K562 (cell line): ENCODE results near the gene AAK1. TPM values are rescaled to one million over a fixed set of nuclear protein-coding genes. Genes with fewer than 3 reads are reported as not detected.
A peak's percentile ranks its signal among the peaks of the same experiment; 100 is the strongest.

Experiments
- ATAC-seq: fragments of 200-7000 bp; cut with Tn5 transposase; 3 replicates; pipeline ENCODE4 v1.9.1; 2020; ENCODE audit warnings: moderate library complexity
- BruUV-seq: library from RNA; stranded (reverse); fragments of 400-500 nt; replicated peaks from 2 replicates; lab custom pipeline; 2021; lab: Mats Ljungman, UMichigan
- CTCF ChIA-PET: fragments of 300-600 bp; formaldehyde crosslinking; extraction: SDS; loops from one replicate; lab custom pipeline; 2021; ENCODE audit warnings: low intra/inter-chr PET ratio; lab: Yijun Ruan, JAX
- POLR2A ChIA-PET: fragments of 300-600, 350-650 bp; sonication (Branson Sonifier 250); formaldehyde crosslinking; extraction: SDS; loops from one replicate; lab custom pipeline; 2021; ENCODE audit warnings: antibody characterized with exemption, inconsistent platforms; lab: Yijun Ruan, JAX
- DNase-seq, 4 experiments: peaks; one replicate each; pipeline versions ENCODE4 v3.0.0 to v3.0.0-alpha.2; 2011 to 2018; ENCODE audit warnings: low spot score in 3 of 4, mixed read lengths in 3 of 4; ENCODE audit errors: extremely low read depth in 1 of 4
- FAIRE-seq: peaks from 2 replicates; lab custom pipeline; 2011; peaks lifted over from hg19 to GRCh38; lab: Jason Lieb, UNC
- H2AFZ ChIP-seq: 2 replicates; pipeline ENCODE4 v1.6.0; 2011; ENCODE audit warnings: low read depth, low read length, control low read depth, inconsistent platforms
- H3K27ac ChIP-seq: fragments of 200-600 bp; 3 replicates; pipeline ENCODE4 v1.8.0; 2011; ENCODE audit warnings: low read depth, mild to moderate bottlenecking, control low read depth, inconsistent platforms, low read length, moderate library complexity, mixed read lengths; ENCODE audit errors: extremely low read depth
- H3K27me3 ChIP-seq, 2 experiments: fragments of 300-600 bp in 1 of 2; 2 replicates in 1 of 2; 3 replicates in 1 of 2; pipeline versions ENCODE4 v1.6.0 to v1.8.0; 2011; ENCODE audit warnings: inconsistent platforms in 2 of 2, low read length in 2 of 2, mild to moderate bottlenecking in 1 of 2, mixed read lengths in 1 of 2, moderate library complexity in 1 of 2; ENCODE audit not compliant: control insufficient read depth in 2 of 2, insufficient read depth in 2 of 2
- H3K36me3 ChIP-seq: fragments of 300-600 bp; 3 replicates; pipeline ENCODE4 v1.8.0; 2011; ENCODE audit warnings: mild to moderate bottlenecking, low read length, inconsistent platforms; ENCODE audit not compliant: control insufficient read depth, insufficient read depth
- H3K4me1 ChIP-seq, 2 experiments: fragments of 200-600 bp in 1 of 2; replicated peaks in 1 of 2; 2 replicates in 1 of 2; 3 replicates in 1 of 2; pipeline versions ENCODE4 v1.5.1 to v1.8.0; 2011; ENCODE audit warnings: inconsistent platforms in 2 of 2, low read length in 2 of 2, mild to moderate bottlenecking in 1 of 2, mixed read lengths in 1 of 2, moderate library complexity in 1 of 2; ENCODE audit not compliant: control insufficient read depth in 2 of 2, insufficient read depth in 2 of 2
- H3K4me2 ChIP-seq: 2 replicates; pipeline ENCODE4 v1.6.1; 2011; ENCODE audit warnings: low read length, control low read depth, inconsistent platforms, mixed read lengths; ENCODE audit not compliant: insufficient read depth
- H3K4me3 ChIP-seq: fragments of 200-600 bp; sonication (generic), shearing (Covaris generic); 2 replicates; pipeline ENCODE4 v1.5.1; 2016; ENCODE audit warnings: control low read depth, inconsistent platforms
- H3K79me2 ChIP-seq: fragments of 200-600 bp; 3 replicates; pipeline ENCODE4 v1.8.0; 2011; ENCODE audit warnings: low read length, inconsistent platforms; ENCODE audit not compliant: control insufficient read depth, insufficient read depth
- H3K9ac ChIP-seq, 2 experiments: 2 replicates each; pipeline versions ENCODE4 v1.6.0 to v1.6.1; 2011; ENCODE audit warnings: low read depth in 2 of 2, low read length in 2 of 2, control low read depth in 1 of 2, inconsistent platforms in 1 of 2, mild to moderate bottlenecking in 1 of 2, mixed read lengths in 1 of 2; ENCODE audit not compliant: insufficient read depth in 1 of 2
- H3K9me1 ChIP-seq: one replicate; pipeline ENCODE4 v1.6.0; 2011; ENCODE audit warnings: inconsistent platforms, mild to moderate bottlenecking, low read length, moderate library complexity; ENCODE audit not compliant: control insufficient read depth, insufficient read depth
- H3K9me3 ChIP-seq: replicated peaks from 2 replicates; pipeline ENCODE4 v1.5.1; 2011; ENCODE audit warnings: low read depth, low read length, inconsistent platforms; ENCODE audit not compliant: control insufficient read depth, insufficient read depth
- H4K20me1 ChIP-seq: replicated peaks from 2 replicates; pipeline ENCODE4 v1.6.1; 2011; ENCODE audit warnings: low read length, inconsistent platforms, mixed read lengths; ENCODE audit not compliant: control insufficient read depth, insufficient read depth
- BRF1 ChIP-seq: IDR thresholded peaks from 3 replicates; pipeline ENCODE4 v1.6.1; 2011; ENCODE audit warnings: borderline replicate concordance, mild to moderate bottlenecking; ENCODE audit not compliant: insufficient read length; ENCODE audit errors: extremely low read depth
- JUN ChIP-seq, 2 experiments: sonication (generic) in 1 of 2; formaldehyde crosslinking in 1 of 2; IDR thresholded peaks; 2 replicates each; pipeline versions ENCODE4 v1.6.1 to v1.8.0; 2012 to 2022; ENCODE audit warnings: borderline replicate concordance in 2 of 2, mild to moderate bottlenecking in 2 of 2, improper control_type of control experiment in 1 of 2, low read depth in 1 of 2, low read length in 1 of 2, missing genetic modification reagents in 1 of 2
- SIN3B ChIP-seq: fragments of 450-650 bp; IDR thresholded peaks from 2 replicates; pipeline ENCODE4 v1.6.1; 2017; ENCODE audit warnings: low read depth, mild to moderate bottlenecking, moderate library complexity
- ZNF512 ChIP-seq: IDR thresholded peaks from 2 replicates; pipeline ENCODE4 v1.6.1; 2016; ENCODE audit warnings: missing genetic modification characterization, missing compliant biosample characterization
- WGBS: fragments of 100-300 bp; shearing (Covaris generic); methylation state at CpG from one replicate; pipeline ENCODE4 v1.1.6; 2016; ENCODE audit warnings: low coverage, mixed read lengths; ENCODE audit not compliant: insufficient coverage; ENCODE audit errors: missing lambda C conversion rate; 5-methylcytosine and 5-hydroxymethylcytosine counted together
- in situ Hi-C: fragments of 300-500 bp; cut with MboI; formaldehyde crosslinking; loops from 4 replicates; pipeline ENCODE4 v1.15.0; 2018; ENCODE audit warnings: inconsistent platforms, mixed read lengths
- intact Hi-C: fragments of 100-400 bp; cut with micrococcal nuclease; formaldehyde crosslinking; loops from 2 replicates; pipeline ENCODE4 v1.14.2; 2022
- polyA plus RNA-seq, 8 experiments: library from polyadenylated mRNA; depleted of rRNA in 4 of 8; stranded (reverse) in 5 of 8; unstranded in 3 of 8; fragments of >200 nt; fragmentation: Nextera tagmentation in 2 of 8; fragmentation: Illumina TruSeq in 1 of 8; extraction: Ambion mirVana in 2 of 8; extraction: Trizol in 1 of 8; gene quantifications; 2 replicates each; pipeline versions ENCODE4 v1.2.1 to v1.2.3, GENCODE V29; 2011 to 2014; ENCODE audit warnings: inconsistent platforms in 1 of 8, missing spikeins in 1 of 8
- total RNA-seq, 7 experiments: library from RNA; depleted of rRNA in 6 of 7; stranded (reverse); fragments of >200 nt in 6 of 7; fragmentation: Illumina TruSeq in 2 of 7; extraction: Trizol in 2 of 7; gene quantifications; 2 replicates each; pipeline versions ENCODE4 v1.2.1 to v1.2.3, GENCODE V29; 2011 to 2021; ENCODE audit warnings: low replicate concordance in 1 of 7

The AAK1 gene
- total and polyA plus RNA-seq, 9 of the 15 experiments (the other 6 are each of a cell fraction or from before 2014, with no cell fraction given) = 0.89 to 17.1 (median 6.0) TPM

DNA sequence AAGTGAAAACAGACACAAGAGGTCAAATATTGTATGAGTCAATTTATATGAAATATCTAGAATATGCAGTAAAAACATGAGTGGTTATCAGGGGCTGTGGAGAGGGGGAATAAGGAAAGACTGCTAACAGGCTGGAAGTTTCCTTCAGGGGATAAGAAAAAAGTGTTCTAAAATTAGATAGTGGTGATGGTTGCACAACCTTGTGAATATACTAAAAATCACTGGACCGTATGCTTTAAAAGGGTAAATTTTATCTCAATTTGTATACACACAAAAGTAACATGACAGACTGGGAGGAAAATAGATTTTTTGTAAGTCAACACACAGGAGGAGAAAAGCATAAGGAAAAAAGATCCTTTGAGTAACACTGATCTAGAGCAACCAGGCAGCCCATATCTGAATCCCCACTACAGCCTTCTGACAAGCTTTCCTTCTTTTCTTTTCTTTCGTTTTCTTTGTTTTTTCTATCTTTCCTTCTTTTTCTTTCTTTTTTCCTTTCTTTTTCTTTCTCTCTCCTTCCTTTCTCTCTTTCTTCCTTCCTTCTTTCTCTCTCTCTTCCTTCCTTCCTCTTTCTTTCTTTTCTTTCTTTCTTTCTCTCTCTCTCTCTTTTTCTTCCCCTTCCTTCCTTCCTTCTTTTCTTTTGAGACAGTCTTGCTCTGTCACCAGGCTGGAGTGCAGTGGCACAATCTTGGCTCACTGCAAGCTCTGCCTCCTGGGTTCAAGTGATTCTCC is 95.4 kb downstream of the AAK1 start:
- H2AFZ ChIP-seq = no peak overlapping the region
- in situ Hi-C loops (no loop called here), intact Hi-C loops (no loop called here)
- FAIRE-seq = no peak
- no peaks in the 10 kb centered on the region for H3K4me1 ChIP-seq
- H3K27ac ChIP-seq = no peak overlapping the region
- TF ChIP-seq ZNF512 (tag) = peak; percentile 87
- TF ChIP-seq SIN3B = no peak
- no TSS peak for BruUV-seq
- H3K36me3 ChIP-seq = no peaks in the 10 kb centered on the region
- H3K9me3 ChIP-seq = no peaks in the 10 kb centered on the region
- H3K9ac ChIP-seq = no peak overlapping the region
- no peaks in the 10 kb centered on the region for H3K79me2 ChIP-seq
- no peaks in the 10 kb centered on the region for H3K9me1 ChIP-seq
- H3K27me3 ChIP-seq = no peaks in the 10 kb centered on the region
- ChIA-PET POLR2A (no interaction called here), CTCF (interaction anchor here (1.0 kb wide), 1 partner anchor 166 kb away, joined by 5 read pairs; no protein-coding TSS in a partner anchor)
- 73% methylated on average over 2 of the region's 2 CpGs for WGBS
- no peak for ATAC-seq
- no peak for DNase-seq
- no peak overlapping the region for H3K4me3 ChIP-seq
- no peaks in the 10 kb centered on the region for H4K20me1 ChIP-seq
- H3K4me2 ChIP-seq = no peak overlapping the region

GRCh38 chr2:69546646-69547045 is 96.9 kb downstream of the AAK1 start:
- H2AFZ ChIP-seq = no peak overlapping the region
- in situ Hi-C loops = no loop called here
- intact Hi-C loops = no loop called here
- H3K79me2 ChIP-seq = no peaks in the 10 kb centered on the region
- ChIA-PET CTCF (no interaction called here), POLR2A (no interaction called here)
- no peak overlapping the region for H3K4me2 ChIP-seq
- H3K4me3 ChIP-seq = no peak overlapping the region
- no peak overlapping the region for H3K9ac ChIP-seq
- no peak for DNase-seq
- no peak for ATAC-seq
- no peaks in the 10 kb centered on the region for H3K27me3 ChIP-seq
- H3K36me3 ChIP-seq = no peaks in the 10 kb centered on the region
- 57% methylated on average over 1 of the region's 1 CpG for WGBS
- H3K4me1 ChIP-seq = no peaks in the 10 kb centered on the region
- H3K27ac ChIP-seq = no peak overlapping the region
- H4K20me1 ChIP-seq = no peaks in the 10 kb centered on the region
- BruUV-seq = no TSS peak
- no peaks in the 10 kb centered on the region for H3K9me3 ChIP-seq
- FAIRE-seq = no peak
- no peaks in the 10 kb centered on the region for H3K9me1 ChIP-seq
- no peak for TF ChIP-seq BRF1
- TF ChIP-seq JUN (IDR thresholded peaks at IDR 0.05; ENCODE audit: borderline replicate concordance, low read depth, low read length) = no peak
- no peak for TF ChIP-seq JUN (CRISPR knock-in tag; IDR thresholded peaks at IDR 0.05; ENCODE audit: borderline replicate concordance)
